Stimulated activated CD4-positive, alpha-beta T cell treated with anti-CD3 and anti-CD28 coated beads, Interleukin-15, amount 100 ng/mL, for 24 hours (primary cell): ENCODE data around the gene PLXNA3.
A peak's percentile ranks its signal among the peaks of the same experiment; 100 is the strongest.

Experiments
- DNase-seq: peaks from one replicate; pipeline ENCODE4 v3.0.0-alpha.2; 2020

PLXNA3 gene

DNA sequence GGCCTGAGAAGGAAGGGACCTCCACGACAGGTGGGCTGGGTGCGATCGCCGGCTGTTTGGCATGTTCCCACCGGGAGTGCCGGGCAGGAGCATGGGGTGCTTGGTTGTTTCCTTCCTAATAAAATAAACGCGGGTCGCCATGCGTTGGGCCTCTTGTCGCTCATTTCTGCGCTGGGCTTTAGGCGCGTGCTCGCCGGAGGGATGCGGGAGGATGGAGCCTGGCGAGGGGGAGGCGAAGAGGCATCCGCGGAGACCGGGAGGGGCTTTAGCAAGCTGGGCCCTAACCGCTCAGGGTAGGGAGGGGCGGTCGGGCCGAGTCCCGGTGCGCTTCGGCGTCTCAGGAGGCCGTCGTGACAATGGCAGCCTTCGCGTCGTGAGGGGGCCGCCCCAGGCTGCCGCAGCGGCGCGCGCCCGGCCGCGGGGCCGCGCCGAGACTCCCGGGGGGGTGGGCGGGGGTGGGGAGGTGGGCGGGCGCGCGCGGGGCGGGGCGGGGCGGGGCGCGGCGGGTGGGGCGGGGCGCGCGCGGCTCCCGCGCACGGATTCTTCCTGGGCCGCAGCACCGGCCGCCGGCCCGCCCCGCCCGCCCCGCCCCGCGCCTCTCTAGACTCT is 21.6 kb upstream of the PLXNA3 start:
- peak; percentile 57 for DNase-seq

DNA sequence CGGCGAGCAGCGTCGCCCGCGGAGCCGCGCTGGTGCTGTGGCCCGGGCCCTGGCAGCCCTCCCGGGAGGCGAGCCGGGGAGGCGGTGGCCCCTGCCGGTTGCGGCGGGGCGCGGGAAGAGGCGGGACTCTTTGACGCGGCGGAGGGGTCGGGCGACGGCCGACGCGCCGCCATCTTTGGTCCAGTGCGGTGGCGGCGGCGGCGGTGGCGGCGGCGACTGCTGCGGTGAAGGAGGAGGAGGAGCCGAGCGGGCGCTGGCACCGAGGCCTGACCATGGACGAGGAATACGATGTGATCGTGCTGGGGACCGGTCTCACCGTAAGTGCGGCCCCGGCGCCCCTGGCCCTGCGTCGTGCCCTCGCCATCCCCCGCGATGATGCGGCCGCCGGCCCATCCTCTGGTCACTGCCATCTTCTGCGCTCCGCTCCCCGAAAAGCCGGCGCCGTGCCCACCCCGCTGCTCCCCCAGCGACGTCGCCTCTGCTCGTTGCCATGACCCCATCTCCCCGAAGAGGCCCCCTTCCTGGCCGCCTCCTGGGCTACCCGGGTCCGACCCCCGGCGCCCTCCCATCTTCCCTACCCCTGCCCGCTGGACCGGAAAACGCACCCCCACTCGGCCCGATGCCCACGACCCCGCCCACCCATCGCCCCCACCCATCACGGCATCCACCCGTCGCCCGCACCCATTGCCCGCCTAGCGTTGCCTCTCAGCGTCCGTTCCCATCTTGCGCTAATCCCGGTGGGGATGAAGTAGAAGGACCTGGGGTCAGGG is 20.9 kb upstream of the PLXNA3 start, which contains the start of gene GDI1:
Gene GDI1, plus strand, starts transcription at position 172 of the 770 bp plus-strand sequence. Its CDS starts 101 bp downstream, at position 273.
- peak; percentile 68 for DNase-seq

DNA sequence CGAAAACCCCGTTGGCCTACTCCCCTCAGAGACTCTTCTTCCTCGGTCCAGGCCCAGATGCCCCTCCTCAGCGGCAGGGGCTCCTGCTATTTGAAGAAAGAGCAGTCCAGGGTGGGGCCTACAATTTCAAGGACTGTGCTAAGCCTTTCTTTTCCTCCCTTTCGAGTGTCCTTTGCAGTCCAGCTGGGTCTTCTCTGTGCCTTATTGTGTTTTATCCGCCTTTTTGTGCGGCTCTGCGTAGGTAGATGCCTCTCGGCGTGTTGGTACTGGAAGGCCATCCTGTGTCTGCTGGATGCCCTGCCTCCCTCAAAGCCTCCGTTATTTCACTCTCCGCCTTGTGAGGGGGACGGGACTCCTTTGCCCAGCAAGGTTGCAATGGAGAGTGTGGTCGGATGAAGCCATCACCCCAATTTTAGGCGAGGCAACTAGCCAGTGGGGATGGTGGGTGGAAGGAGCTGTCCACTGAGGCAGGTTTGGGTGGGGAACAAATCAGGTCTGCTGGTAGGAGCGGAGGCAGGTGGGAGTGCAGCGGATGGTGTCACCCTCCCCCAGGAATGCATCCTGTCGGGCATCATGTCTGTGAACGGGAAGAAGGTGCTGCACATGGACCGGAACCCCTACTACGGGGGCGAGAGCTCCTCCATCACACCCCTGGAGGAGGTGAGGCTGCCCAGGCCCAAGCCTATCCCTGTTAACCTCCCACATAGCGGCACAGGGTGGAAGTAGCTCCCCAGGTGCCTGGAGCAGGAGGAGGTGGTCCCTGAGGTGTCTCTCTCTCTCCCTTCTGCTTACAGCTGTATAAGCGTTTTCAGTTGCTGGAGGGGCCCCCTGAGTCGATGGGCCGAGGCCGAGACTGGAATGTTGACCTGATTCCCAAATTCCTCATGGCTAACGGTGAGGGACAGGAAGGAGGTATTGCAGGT is 19.8 kb upstream of the PLXNA3 start:
- no peak for DNase-seq

DNA sequence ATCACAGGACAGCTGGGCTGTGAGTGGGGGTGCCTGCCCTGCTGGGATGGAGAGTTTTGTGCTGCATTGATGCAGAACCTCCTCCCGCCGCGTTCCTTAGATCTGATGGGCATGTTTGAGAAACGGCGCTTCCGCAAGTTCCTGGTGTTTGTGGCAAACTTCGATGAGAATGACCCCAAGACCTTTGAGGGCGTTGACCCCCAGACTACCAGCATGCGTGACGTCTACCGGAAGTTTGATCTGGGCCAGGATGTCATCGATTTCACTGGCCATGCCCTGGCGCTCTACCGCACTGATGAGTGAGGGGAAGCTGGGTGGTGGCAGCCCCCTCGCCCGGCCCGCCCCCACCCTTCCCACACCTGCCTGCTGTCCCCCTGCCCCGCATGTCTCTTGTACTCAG is 18.2 kb upstream of the PLXNA3 start:
- DNase-seq, result no peak

DNA sequence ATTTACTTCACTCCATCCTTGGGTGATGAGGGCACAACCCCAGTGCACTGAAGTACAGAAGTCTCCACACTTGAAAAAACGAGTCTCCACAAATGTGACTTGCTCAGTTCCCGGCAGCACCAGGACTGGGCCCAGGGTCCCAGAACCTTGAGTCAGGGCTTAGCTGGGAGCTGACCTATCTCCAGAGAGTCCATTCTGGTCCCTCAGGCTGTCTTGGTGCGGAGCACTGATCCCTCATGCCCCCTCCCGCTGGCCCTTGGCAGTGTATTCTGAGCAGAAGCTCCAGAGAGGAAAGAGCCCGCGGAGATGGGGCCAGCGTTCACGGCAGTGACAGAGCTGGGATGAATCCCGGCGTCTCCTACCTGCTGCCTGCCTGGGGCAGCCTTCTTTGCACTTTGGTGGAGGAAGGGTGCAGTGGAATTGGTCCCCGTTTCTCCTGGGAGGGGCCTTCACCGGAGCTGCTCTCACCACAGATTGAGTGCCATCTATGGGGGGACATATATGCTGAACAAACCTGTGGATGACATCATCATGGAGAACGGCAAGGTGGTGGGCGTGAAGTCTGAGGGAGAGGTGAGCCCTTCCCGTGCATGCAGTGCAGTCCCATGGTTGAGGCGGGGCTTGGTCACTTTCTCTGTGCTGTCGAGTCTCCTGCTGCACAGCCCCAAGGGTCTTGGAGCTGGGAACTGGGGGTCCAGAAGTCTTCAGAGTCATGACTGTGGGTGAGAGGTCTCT is 17.3 kb upstream of the PLXNA3 start:
- DNase-seq, result no peak

DNA sequence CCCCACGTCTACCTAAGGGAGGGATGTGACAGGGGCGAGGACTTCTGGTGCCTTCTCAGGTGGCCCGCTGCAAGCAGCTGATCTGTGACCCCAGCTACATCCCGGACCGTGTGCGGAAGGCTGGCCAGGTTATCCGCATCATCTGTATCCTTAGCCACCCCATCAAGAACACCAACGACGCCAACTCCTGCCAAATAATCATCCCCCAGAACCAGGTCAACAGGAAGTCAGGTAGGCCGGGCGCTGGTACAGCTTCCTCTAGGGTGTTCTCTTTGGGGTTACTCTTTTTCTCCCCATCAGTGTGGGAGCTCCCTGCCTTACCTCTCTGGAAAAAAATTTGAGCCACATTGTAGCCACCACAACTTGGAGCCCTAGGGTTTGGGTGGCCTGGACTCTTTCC is 16.5 kb upstream of the PLXNA3 start:
- no peak for DNase-seq

DNA sequence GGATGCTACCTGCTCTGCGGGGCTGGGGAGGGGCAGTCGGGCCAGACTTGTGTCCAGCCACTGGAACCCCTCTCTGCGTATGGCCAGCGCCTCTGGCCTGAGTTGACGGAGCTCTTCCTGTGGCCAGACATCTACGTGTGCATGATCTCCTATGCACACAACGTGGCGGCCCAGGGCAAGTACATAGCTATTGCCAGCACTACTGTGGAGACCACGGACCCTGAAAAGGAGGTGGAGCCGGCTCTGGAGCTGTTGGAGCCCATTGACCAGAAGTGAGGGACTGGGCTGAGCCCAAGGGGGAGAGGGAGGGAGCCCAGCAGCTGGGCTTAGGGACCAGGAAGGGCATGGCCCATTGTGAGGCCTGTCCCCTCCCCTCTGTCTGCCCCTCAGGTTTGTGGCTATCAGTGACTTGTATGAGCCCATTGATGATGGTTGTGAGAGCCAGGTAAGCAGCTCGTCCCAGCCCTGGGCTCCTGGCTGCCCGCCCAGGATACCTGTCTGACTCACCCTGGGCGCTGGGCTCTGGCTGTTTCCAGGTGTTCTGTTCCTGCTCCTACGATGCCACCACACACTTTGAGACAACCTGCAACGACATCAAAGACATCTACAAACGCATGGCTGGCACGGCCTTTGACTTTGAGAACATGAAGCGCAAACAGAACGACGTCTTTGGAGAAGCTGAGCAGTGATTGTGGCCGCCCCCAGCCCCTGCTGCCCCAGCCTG is 15.9 kb upstream of the PLXNA3 start:
- no peak for DNase-seq

DNA sequence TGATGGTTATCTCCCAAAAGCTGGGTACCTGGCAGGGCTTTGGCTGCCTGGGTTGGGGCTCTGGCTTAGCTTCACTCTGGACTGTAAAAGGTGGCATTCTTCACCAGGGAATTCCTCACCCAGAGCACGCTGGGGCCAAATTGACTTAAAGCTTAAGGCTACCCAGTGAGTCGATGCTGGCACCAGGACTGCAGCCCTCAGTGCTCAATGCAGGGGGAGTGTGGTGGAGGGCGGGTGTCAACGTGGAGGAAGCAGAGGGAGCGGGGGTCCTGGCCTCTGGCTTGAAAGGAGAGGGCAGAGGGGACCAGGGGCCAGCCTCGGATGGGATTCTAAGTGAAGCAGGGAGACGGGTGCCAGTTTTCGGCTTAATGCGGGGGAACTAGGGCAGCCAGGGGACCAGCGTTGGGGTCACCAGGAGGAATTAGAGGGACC is 14.6 kb upstream of the PLXNA3 start:
- DNase-seq, result no peak

DNA sequence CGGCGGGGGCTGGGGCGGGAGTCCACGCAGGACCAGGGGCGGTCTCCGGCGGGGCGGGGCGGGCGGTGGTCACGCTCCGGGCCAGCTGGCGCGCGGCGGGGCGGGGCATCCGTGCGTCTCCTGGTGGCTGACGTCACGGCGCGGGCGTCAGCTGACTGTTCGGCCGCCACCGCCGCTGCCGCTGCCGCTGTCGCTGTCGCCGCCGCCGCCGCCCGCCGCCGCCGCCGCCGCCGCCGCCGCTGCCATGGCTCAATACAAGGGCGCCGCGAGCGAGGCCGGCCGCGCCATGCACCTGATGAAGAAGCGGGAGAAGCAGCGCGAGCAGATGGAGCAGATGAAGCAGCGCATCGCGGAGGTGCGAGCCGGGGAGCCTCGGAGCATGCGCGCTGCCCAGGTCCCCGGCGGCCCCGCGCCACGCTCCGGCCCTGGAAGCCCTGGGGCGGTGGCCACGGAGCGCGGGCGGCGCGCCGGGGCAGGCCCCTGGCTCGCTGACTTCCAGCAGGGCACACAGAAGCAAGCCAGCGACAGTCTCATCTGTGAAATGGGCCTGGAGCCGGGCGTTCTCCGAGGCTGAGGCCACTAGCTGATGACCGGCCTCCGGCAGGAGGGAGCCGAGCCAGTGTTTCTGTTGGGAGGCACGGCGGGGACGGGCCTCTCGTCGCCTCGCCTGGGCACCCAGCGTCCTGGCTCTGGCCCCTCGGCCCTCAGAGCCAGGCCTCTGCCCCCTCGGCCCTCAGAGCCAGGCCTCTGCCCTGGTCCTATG is 13.9 kb upstream of the PLXNA3 start, which contains the start of gene FAM50A:
Gene FAM50A, plus strand, starts transcription at position 150 of the 763 bp plus-strand sequence. Its CDS starts 95 bp downstream, at position 245.
- DNase-seq, result peak; percentile 81

DNA sequence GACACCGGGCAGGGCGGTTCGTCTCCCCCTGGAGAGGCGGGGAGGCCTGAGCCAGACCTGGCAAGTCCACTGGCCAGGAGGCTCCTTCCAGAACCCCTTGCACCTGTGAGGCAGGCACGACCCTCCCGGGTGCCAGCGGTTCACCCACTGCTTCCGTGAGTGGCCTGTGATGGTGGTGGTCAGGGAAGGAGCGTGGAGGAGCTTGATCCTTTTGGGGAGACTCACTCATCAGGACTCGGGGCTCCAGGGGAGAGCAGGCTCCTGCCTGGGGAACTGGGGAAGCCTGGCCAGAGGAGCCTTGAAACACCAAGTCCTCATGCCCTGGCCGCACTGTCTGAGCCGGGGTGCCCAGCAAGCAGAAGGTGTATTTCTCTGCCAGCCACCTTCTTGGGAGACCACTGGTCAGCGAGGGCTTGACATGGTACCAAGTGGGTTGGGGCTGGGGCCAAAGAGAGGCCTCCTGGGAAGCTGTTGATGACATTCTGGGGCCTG is 13.3 kb upstream of the PLXNA3 start:
- DNase-seq, result no peak

DNA sequence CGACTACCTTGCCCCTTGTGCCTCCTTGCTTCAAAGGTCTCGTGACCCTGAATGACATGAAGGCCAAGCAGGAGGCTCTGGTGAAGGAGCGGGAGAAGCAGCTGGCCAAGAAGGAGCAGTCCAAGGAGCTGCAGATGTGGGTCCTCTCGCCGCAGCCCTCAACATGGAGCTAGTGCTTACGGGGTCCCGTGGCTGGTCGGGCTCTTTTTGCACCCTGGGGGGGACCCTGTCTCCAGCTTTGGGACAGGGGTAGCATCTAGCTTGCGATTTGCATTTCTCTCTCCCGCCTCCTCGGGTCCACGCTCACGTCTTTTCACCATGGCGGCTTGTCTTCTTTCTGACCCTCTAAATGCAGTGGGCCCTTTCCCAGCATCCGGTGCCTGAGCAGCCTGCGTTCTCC is 12.3 kb upstream of the PLXNA3 start:
- DNase-seq, result no peak

DNA sequence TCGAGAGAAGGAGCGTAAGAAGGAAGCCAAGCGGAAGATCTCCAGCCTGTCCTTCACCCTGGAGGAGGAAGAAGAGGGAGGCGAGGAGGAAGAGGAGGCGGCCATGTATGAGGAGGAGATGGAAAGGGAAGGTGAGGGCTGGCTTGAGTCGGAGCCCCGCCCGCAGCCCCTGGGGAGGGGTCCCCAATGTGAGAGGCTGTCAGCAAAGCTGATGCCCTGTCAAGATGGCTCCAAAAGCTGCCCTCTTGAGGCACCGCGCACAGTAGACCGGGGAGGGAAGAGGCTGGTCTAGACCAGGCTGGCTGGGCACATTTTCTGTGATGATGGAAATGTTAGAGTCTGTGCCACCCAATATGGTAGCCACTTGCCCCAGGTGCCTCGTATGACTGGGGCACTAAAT is 11.7 kb upstream of the PLXNA3 start:
- no peak for DNase-seq

DNA sequence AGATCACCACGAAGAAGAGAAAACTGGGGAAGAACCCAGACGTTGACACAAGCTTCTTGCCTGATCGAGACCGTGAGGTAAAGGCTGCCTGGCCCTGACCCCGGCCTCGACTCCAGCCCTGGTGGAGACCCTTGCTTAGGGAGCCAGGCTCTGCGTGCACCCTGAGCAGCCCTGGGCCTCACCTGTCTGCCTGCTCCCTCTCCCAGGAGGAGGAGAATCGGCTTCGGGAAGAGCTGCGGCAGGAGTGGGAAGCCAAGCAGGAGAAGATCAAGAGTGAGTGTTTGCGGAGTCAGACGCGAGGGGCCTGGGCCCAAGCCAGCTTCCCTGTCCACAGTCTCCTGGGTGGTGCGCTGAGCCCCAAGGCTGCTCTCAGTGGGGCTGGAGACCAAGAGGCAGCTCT is 9.6 kb upstream of the PLXNA3 start:
- DNase-seq, result no peak

DNA sequence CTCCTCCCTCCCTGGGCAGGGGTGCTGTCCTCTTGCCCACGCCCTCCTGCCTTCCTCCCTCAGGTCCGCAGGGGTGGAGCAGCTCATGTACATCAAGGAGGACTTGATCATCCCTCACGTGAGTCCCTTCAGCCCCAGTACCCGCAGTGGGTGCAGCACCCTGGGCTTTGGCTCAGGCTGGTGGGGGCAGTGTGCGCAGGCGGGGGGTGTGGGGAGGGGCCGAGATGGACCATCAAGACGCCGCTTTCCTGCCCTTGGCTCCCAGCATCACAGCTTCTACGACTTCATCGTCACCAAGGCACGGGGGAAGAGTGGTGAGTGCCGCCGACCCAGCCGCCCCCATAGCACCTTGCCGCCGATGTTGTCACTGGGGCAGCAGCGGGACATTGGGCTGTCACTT is 8.5 kb upstream of the PLXNA3 start:
- DNase-seq, result no peak

DNA sequence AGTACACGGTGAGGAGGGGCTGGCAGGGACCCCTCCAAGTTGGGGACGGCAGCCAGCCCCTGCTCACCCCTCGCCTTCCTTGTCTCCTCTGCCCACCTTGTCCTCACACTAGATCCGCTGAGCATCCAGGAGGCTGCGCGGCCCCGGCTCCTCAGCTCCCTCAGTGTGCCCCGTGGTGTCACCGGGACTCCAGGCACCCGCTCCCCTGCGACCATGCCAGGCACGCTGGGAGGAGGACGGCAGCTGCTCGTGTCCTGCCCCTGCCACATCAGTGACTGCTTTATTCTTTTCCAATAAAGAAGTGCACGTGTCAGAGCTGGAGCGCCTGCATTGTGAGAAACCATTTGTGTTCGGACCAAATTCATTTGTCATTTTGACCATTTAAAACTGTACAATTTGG is 7.8 kb upstream of the PLXNA3 start:
- DNase-seq, result no peak

DNA sequence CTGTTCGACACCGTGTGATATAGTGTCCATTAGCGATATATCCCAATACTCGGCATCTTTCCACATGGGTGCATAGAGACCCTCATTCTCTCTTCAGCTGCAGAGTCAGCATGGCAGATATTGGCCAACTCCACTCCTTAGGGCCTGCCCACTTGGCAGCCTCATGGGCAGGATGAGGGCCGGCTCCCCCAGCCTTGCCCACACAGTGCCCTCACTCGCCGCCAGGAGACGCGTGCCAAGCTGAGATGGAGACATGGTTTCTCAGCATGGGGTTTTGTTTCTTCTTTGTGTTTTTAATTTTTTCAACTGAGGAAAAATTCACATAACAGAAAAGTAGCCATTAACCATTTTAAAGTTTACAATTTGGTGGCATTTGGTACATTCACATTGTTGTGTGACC is 5.3 kb upstream of the PLXNA3 start:
- no peak for DNase-seq

DNA sequence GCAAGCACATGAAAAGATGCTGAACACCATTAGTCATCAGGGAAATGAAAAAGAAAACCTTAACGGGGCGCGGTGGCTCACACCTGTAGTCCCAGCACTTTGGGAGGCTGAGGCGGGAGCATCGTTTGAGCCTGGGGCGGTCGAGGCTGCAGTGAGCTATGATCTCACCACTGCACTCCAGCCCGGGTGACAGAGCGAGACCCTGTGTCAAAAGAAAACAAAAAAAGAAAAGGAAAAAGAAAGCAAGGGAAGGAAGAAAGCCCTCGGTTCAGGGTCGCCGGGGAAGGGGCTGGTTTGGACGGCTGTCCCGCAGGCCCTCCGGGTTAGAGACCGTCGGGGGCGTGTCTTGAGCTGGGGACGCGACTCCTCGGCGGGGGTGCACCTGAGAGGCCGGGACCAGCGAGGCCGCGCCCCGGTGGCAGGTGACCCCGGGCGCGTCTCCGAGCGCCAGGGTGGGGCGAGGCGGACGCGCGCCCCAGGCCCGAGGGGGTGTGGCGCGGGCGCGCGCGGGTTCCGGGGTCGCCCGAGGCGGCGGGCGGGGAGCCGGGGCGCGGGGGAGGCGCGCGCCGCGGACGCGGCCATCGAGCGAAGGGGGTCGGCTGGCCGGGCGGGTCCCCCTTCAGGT is 478 bp upstream of the PLXNA3 start:
- DNase-seq, result peak; percentile 56

DNA sequence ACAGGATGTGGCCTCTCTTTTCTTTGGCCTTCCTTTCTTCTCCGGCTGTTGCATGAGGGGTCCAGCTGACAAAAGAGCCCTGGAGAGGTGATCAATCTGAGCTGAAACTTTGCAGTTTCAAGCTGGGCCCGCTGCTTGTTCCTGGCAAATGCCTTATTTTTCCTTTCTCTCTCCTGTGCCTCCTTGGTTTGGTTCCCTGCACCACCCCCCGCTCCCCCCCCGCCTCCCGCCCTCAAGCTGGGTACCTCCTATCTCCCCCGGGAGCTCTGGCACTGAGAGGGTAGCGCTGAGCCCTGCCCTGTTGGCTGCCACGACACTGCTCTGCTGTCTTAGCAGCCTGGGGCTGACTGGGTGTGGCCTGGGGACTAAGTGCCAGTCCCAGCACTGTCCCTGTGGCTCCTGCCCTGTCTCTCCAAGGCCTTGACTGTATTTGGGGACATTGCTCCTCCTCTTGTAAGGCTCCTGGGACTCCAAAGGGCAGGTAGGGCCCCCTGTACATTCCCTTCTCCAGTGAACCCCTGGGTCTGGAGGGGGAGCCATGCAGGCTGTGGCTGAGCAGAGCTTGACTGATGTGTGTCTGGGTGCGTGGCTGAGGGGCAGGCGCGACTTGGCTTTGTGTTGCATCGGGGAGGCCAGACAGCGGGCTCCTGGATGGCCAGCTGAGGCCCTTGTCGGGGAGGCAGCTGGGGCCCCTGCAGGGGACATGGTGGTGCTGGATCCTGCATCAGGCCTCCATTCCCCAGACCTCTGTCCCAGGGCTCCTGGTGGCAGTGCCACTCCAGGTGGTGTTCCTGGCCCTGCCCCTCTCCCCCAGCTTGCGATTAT is 1.1 kb downstream of the PLXNA3 start:
- DNase-seq, result peak; percentile 25

DNA sequence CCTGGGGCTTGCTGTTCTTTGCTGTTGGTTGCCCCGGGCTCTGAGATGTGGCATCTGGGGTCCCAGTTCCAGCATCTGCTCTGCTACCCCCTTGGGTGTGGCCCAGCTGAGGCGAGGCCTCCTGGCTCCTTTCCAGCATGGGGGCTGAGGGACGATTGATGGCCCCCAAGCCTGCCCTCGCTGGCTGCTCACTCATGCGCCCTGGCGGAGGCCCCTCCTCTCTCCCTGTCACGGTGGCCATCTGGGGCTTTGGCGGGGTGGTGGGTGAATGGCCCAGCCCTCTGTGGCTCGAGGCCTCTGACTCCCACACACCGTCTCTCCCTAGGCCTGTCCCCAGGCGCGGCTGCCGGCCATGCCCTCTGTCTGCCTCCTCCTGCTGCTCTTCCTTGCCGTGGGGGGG is 1.8 kb downstream of the PLXNA3 start:
- DNase-seq, result no peak

DNA sequence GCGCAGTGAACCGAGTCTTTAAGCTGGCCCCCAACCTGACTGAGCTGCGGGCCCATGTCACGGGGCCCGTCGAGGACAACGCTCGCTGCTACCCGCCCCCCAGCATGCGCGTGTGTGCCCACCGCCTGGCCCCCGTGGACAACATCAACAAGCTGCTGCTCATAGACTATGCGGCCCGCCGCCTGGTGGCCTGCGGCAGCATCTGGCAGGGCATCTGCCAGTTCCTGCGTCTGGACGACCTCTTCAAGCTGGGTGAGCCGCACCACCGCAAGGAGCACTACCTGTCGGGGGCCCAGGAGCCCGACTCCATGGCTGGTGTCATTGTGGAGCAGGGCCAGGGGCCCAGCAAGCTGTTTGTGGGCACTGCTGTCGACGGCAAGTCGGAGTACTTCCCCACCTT is 2.2 kb downstream of the PLXNA3 start:
- no peak for DNase-seq
